HEK293 (cell line): ENCODE results near the gene PNN.

Experiments
- CTCF ChIA-PET: fragments of 350-600 bp; formaldehyde crosslinking; extraction: SDS; loops from one replicate; lab custom pipeline; 2021; ENCODE audit warnings: antibody characterized with exemption; lab: Yijun Ruan, JAX
- POLR2A ChIA-PET: fragments of 300-600 bp; formaldehyde crosslinking; extraction: SDS; loops from one replicate; lab custom pipeline; 2020; ENCODE audit warnings: antibody characterized with exemption, inconsistent platforms; lab: Yijun Ruan, JAX
- H3K27ac ChIP-seq: fragments of 200-500 bp; sonication (Bioruptor generic); 2 replicates; pipeline ENCODE4 v1.5.1; 2014; ENCODE audit warnings: low read depth, low read length, control low read depth, inconsistent platforms; ENCODE audit errors: extremely low read depth
- H3K36me3 ChIP-seq, 2 experiments: fragments of 200-500 bp in 1 of 2; sonication (Bioruptor generic) in 1 of 2; 1 replicate in 1 of 2; 2 replicates in 1 of 2; pipeline ENCODE4 v1.5.1; 2014 to 2017; ENCODE audit warnings: inconsistent platforms in 2 of 2, low read length in 2 of 2; ENCODE audit not compliant: control insufficient read depth in 2 of 2, insufficient read depth in 1 of 2
- H3K4me1 ChIP-seq: fragments of 200-500 bp; sonication (Bioruptor generic); 2 replicates; pipeline ENCODE4 v1.5.1; 2014; ENCODE audit warnings: mild to moderate bottlenecking, low read length, inconsistent platforms; ENCODE audit not compliant: control insufficient read depth, insufficient read depth
- H3K4me3 ChIP-seq: 2 replicates; pipeline ENCODE4 v1.5.1; 2011; ENCODE audit warnings: low read depth, mild to moderate bottlenecking, control low read depth, low read length, moderate library complexity
- H3K9me3 ChIP-seq: fragments of 200-500 bp; sonication (Bioruptor generic); 2 replicates; pipeline ENCODE4 v1.5.1; 2014; ENCODE audit warnings: low read depth, low read length, inconsistent platforms; ENCODE audit not compliant: control insufficient read depth, insufficient read depth
- BCL11B ChIP-seq: fragments of 450-650 bp; formaldehyde crosslinking; IDR thresholded peaks from 2 replicates; pipeline ENCODE4 v1.5.1; 2016; ENCODE audit warnings: low read depth, missing biosample characterization, missing genetic modification characterization
- KLF1 ChIP-seq: fragments of 450-650 bp; formaldehyde crosslinking; IDR thresholded peaks from 2 replicates; pipeline ENCODE4 v1.5.1; 2016; ENCODE audit warnings: missing biosample characterization, missing genetic modification characterization
- KLF16 ChIP-seq: fragments of 450-650 bp; formaldehyde crosslinking; IDR thresholded peaks from 2 replicates; pipeline ENCODE4 v1.5.1; 2017; ENCODE audit warnings: missing biosample characterization, missing genetic modification characterization
- KLF17 ChIP-seq: fragments of 450-650 bp; formaldehyde crosslinking; IDR thresholded peaks from 2 replicates; pipeline ENCODE4 v1.5.1; 2016; ENCODE audit warnings: missing biosample characterization, missing genetic modification characterization
- KLF8 ChIP-seq: fragments of 450-650 bp; formaldehyde crosslinking; IDR thresholded peaks from 2 replicates; pipeline ENCODE4 v1.5.1; 2016; ENCODE audit warnings: missing biosample characterization, missing genetic modification characterization
- PRDM10 ChIP-seq: fragments of 450-650 bp; formaldehyde crosslinking; IDR thresholded peaks from 2 replicates; pipeline ENCODE4 v1.5.1; 2016; ENCODE audit warnings: missing biosample characterization, missing genetic modification characterization
- PRDM6 ChIP-seq: fragments of 450-650 bp; formaldehyde crosslinking; IDR thresholded peaks from 2 replicates; pipeline ENCODE4 v1.5.1; 2017; ENCODE audit warnings: missing biosample characterization, missing genetic modification characterization
- ZNF132 ChIP-seq: fragments of 450-650 bp; formaldehyde crosslinking; IDR thresholded peaks from 2 replicates; pipeline ENCODE4 v1.5.1; 2017; ENCODE audit warnings: missing biosample characterization, missing genetic modification characterization, borderline replicate concordance
- ZNF202 ChIP-seq: fragments of 450-650 bp; formaldehyde crosslinking; IDR thresholded peaks from 2 replicates; pipeline ENCODE4 v1.5.1; 2016; ENCODE audit warnings: missing biosample characterization, missing genetic modification characterization, borderline replicate concordance
- ZNF221 ChIP-seq: fragments of 450-650 bp; formaldehyde crosslinking; IDR thresholded peaks from 2 replicates; pipeline ENCODE4 v1.5.1; 2017; ENCODE audit warnings: missing biosample characterization, missing genetic modification characterization, borderline replicate concordance
- ZNF354C ChIP-seq: fragments of 450-650 bp; formaldehyde crosslinking; IDR thresholded peaks from 2 replicates; pipeline ENCODE4 v1.5.1; 2016; ENCODE audit warnings: missing biosample characterization, missing genetic modification characterization, low read depth, borderline replicate concordance
- ZNF488 ChIP-seq: fragments of 450-650 bp; formaldehyde crosslinking; IDR thresholded peaks from 2 replicates; pipeline ENCODE4 v1.5.1; 2016; ENCODE audit warnings: missing biosample characterization, missing genetic modification characterization
- ZNF776 ChIP-seq: fragments of 450-650 bp; formaldehyde crosslinking; IDR thresholded peaks from 2 replicates; pipeline ENCODE4 v1.5.0; 2017; ENCODE audit warnings: missing biosample characterization, missing genetic modification characterization, borderline replicate concordance

PNN gene

GRCh38 chr14:39176263-39177167, 1.5 kb downstream of the PNN start (continued):
- TF ChIP-seq PRDM10 (tag by site-specific recombination) (no peak), KLF16 (tag by site-specific recombination) (no peak), ZNF354C (tag by site-specific recombination) (no peak)

- peaks cover 59 to 65% of the 10 kb centered on the region in 2 experiments for H3K36me3 ChIP-seq
- no peak overlapping the region for H3K4me3 ChIP-seq
- no peaks in the 10 kb centered on the region for H3K9me3 ChIP-seq
- no peak overlapping the region for H3K27ac ChIP-seq
- H3K4me1 ChIP-seq, result no peaks in the 10 kb centered on the region
- ChIA-PET CTCF (no interaction called here), POLR2A (no interaction called here)
- TF ChIP-seq ZNF488 (no peak), KLF8 (no peak), KLF17 (no peak), PRDM10 (tag by site-specific recombination) (no peak), ZNF132 (tag by site-specific recombination) (no peak)
Observed at GRCh38 chr14:39177168-39177545, 2.1 kb downstream of the PNN start.

- Histone ChIP-seq H3K9me3 (no peaks in the 10 kb centered on the region), H3K27ac (no peak overlapping the region), H3K4me1 (no peaks in the 10 kb centered on the region), H3K36me3 (peaks cover 74 to 83% of the 10 kb centered on the region in 2 experiments), H3K4me3 (no peak overlapping the region)
- no peak for TF ChIP-seq ZNF776
- TF ChIP-seq KLF1 (tag by site-specific recombination), result no peak
- TF ChIP-seq BCL11B (tag by site-specific recombination), result no peak
- no peak for TF ChIP-seq PRDM6 (tag by site-specific recombination)
- no peak for TF ChIP-seq ZNF221 (tag by site-specific recombination)
- no peak for TF ChIP-seq ZNF202 (tag by site-specific recombination)
- ChIA-PET POLR2A (interaction anchor here (0.6 to 2.5 kb wide), 4 partner anchors 9 to 90 kb away, joined by 3 to 10 read pairs (median 4); partner anchors contain the start of gene TRAPPC6B), CTCF (interaction anchor here (0.7 kb wide), 1 partner anchor 78 kb away, joined by 4 read pairs; no protein-coding TSS in a partner anchor)
Observed at GRCh38 chr14:39179042-39179441, 4.0 kb downstream of the PNN start.
